HepG2 (cell line): Measurements from ENCODE around the gene GNB1. TPM values are rescaled to one million over a fixed set of nuclear protein-coding genes. Genes with fewer than 3 reads are reported as not detected.

ENCODE experiments used
- BCL6 ChIP-seq: IDR thresholded peaks from 2 replicates; pipeline ENCODE4 v1.6.1; 2016; ENCODE audit warnings: missing genetic modification reagents, missing compliant biosample characterization
- FOXO1 ChIP-seq: sonication (generic); formaldehyde crosslinking; IDR thresholded peaks from 2 replicates; pipeline ENCODE4 v1.4.0; 2020; ENCODE audit warnings: missing genetic modification reagents
- GATAD2A ChIP-seq: IDR thresholded peaks from 2 replicates; pipeline ENCODE4 v1.6.1; 2016
- GPN1 ChIP-seq: sonication (generic); formaldehyde crosslinking; IDR thresholded peaks from 2 replicates; pipeline ENCODE4 v1.5.1; 2020; ENCODE audit warnings: missing genetic modification reagents, borderline replicate concordance
- MED1 ChIP-seq: sonication (generic); formaldehyde crosslinking; IDR thresholded peaks from 2 replicates; pipeline ENCODE4 v1.4.0; 2020; ENCODE audit warnings: missing genetic modification reagents
- NFIC ChIP-seq: IDR thresholded peaks from 2 replicates; pipeline ENCODE4 v1.6.1; 2012; ENCODE audit warnings: mild to moderate bottlenecking, low read length, inconsistent platforms
- ZNF225 ChIP-seq: sonication (generic); formaldehyde crosslinking; IDR thresholded peaks from 2 replicates; pipeline ENCODE4 v1.4.0; 2020; ENCODE audit warnings: mild to moderate bottlenecking, missing genetic modification reagents
- ZNF256 ChIP-seq: sonication (generic); formaldehyde crosslinking; conservative IDR thresholded peaks from 2 replicates; pipeline ENCODE4 v1.4.0; 2020; ENCODE audit warnings: missing genetic modification reagents
- ZNF263 ChIP-seq: sonication (generic); formaldehyde crosslinking; IDR thresholded peaks from 2 replicates; pipeline ENCODE4 v1.4.0; 2020; ENCODE audit warnings: missing genetic modification reagents
- ZNF282 ChIP-seq: fragments of 450-650 bp; IDR thresholded peaks from 2 replicates; pipeline ENCODE4 v1.6.1; 2018; ENCODE audit not compliant: partially characterized antibody
- ZNF335 ChIP-seq: sonication (generic); formaldehyde crosslinking; IDR thresholded peaks from 2 replicates; pipeline ENCODE4 v1.4.0; 2020; ENCODE audit warnings: missing genetic modification reagents
- ZNF430 ChIP-seq: sonication (generic); formaldehyde crosslinking; IDR thresholded peaks from 2 replicates; pipeline ENCODE4 v1.9.0; 2021; ENCODE audit warnings: mild to moderate bottlenecking, missing genetic modification reagents
- ZNF510 ChIP-seq: sonication (generic); formaldehyde crosslinking; IDR thresholded peaks from 2 replicates; pipeline ENCODE4 v1.4.0; 2020; ENCODE audit warnings: low read depth, mild to moderate bottlenecking, missing genetic modification reagents
- ZNF564 ChIP-seq: sonication (generic); formaldehyde crosslinking; IDR thresholded peaks from 2 replicates; pipeline ENCODE4 v1.8.1; 2023; ENCODE audit warnings: mild to moderate bottlenecking, missing genetic modification reagents
- ZNF605 ChIP-seq: sonication (generic); formaldehyde crosslinking; IDR thresholded peaks from 2 replicates; pipeline ENCODE4 v1.8.0; 2022; ENCODE audit warnings: mild to moderate bottlenecking, missing genetic modification reagents
- ZNF709 ChIP-seq: sonication (generic); formaldehyde crosslinking; IDR thresholded peaks from 2 replicates; pipeline ENCODE4 v1.5.0; 2020; ENCODE audit warnings: mild to moderate bottlenecking, missing genetic modification reagents
- ZNF724P ChIP-seq: sonication (generic); formaldehyde crosslinking; IDR thresholded peaks from 2 replicates; pipeline ENCODE4 v1.8.0; 2022; ENCODE audit warnings: missing genetic modification reagents, borderline replicate concordance
- polyA plus RNA-seq, 8 experiments: library from polyadenylated mRNA; depleted of rRNA in 3 of 8; stranded (reverse) in 7 of 8; unstranded in 1 of 8; fragments of >200 nt; fragmentation: Illumina TruSeq in 4 of 8; extraction: Trizol in 4 of 8; gene quantifications; 2 replicates each; pipeline versions ENCODE4 v1.2.1 to v1.2.3, GENCODE V29; 2011 to 2016; ENCODE audit warnings: low read depth in 4 of 8, missing spikeins in 1 of 8, mixed read lengths in 1 of 8; ENCODE audit not compliant: insufficient read depth in 1 of 8
- total RNA-seq, 5 experiments: library from RNA; depleted of rRNA; stranded (reverse); fragments of >200 nt; fragmentation: Illumina TruSeq; extraction: Trizol; gene quantifications; 2 replicates each; pipeline ENCODE4 v1.2.3, GENCODE V29; 2016; ENCODE audit warnings: low read depth in 1 of 5
- TF ChIP-seq, protein P1 (sequence below): sonication (generic); formaldehyde crosslinking; IDR thresholded peaks from 2 replicates; pipeline ENCODE4 v1.9.0; 2022; ENCODE audit warnings: missing genetic modification reagents, mild to moderate bottlenecking, borderline replicate concordance
- TF ChIP-seq, protein P2 (sequence below): sonication (generic); formaldehyde crosslinking; IDR thresholded peaks from 2 replicates; pipeline ENCODE4 v1.5.0; 2020; ENCODE audit warnings: mild to moderate bottlenecking, missing genetic modification reagents, moderate library complexity
- TF ChIP-seq, protein P3 (sequence below): sonication (generic); formaldehyde crosslinking; IDR thresholded peaks from 2 replicates; pipeline ENCODE4 v1.4.0; 2020; ENCODE audit warnings: low read depth, mild to moderate bottlenecking, missing genetic modification reagents

Gene GNB1
- total and polyA plus RNA-seq, 2 of the 13 experiments (the other 11 are each of a cell fraction or from before 2014, with no cell fraction given): 66.2 to 327 TPM

DNA sequence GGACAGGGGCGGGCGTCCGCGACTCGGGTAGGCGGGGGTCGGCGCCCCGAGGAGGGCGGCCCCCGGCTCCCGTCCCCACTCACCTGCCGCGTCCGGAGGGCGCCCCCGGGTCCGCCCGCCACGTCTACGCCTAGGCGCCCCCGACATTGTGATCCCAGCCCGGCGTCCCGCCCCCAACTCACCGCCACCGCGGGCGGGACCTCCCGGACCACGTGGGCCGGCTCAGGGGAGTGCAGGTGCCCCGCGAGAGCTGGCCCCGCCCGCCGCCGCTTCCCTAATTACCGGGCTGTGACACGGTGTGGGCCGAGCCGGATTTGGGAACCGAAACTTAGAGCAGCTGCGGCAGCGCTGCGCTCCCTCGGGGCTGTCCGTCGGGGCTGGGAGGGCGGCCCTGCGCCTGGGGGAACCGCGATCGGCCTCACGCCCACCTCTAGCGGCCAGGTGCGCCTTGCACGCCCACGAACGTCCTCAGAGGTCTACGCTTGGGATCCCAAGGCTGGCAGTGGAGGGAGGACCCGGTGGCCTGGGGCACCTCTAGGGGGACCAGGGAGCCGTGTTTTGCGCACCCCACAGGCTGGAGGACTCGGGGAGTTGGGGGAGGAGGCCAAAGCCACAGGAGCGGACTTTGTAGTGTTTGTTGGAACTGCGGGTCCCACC is 112.1 kb downstream of the GNB1 start (continued):
- TF ChIP-seq ZNF282 (no peak), ZNF335 (CRISPR knock-in tag) (no peak), ZNF724P (CRISPR knock-in tag) (no peak), MED1 (CRISPR knock-in tag) (0 out of 2 replicates have a peak, but pooled peaks have one; percentile 33), NFIC (no peak), ZNF430 (0 out of 2 replicates have a peak, but pooled peaks have one; percentile 36), ZNF263 (CRISPR knock-in tag) (peak; percentile 97), ZNF225 (peak; percentile 18; the same call in 1 of the 2 replicates), GPN1 (CRISPR knock-in tag) (no peak), ZNF709 (peak; percentile 35), FOXO1 (CRISPR knock-in tag) (peak; percentile 28), ZNF605 (no peak), GATAD2A (CRISPR knock-in tag) (peak; percentile 19; the same call in 1 of the 2 replicates), BCL6 (CRISPR knock-in tag) (peak; percentile 12; the same call in 1 of the 2 replicates), ZNF256 (0 out of 2 replicates have a peak, but pooled peaks have one; percentile 22), ZNF564 (CRISPR knock-in tag) (peak; percentile 41; the same call in 1 of the 2 replicates), ZNF510 (CRISPR knock-in tag) (0 out of 2 replicates have a peak, but pooled peaks have one; percentile 32)
- TF ChIP-seq, protein P1, sequence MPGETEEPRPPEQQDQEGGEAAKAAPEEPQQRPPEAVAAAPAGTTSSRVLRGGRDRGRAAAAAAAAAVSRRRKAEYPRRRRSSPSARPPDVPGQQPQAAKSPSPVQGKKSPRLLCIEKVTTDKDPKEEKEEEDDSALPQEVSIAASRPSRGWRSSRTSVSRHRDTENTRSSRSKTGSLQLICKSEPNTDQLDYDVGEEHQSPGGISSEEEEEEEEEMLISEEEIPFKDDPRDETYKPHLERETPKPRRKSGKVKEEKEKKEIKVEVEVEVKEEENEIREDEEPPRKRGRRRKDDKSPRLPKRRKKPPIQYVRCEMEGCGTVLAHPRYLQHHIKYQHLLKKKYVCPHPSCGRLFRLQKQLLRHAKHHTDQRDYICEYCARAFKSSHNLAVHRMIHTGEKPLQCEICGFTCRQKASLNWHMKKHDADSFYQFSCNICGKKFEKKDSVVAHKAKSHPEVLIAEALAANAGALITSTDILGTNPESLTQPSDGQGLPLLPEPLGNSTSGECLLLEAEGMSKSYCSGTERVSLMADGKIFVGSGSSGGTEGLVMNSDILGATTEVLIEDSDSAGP (CRISPR knock-in tag): peak; percentile 89; the same call in 1 of the 2 replicates
- TF ChIP-seq, protein P2, sequence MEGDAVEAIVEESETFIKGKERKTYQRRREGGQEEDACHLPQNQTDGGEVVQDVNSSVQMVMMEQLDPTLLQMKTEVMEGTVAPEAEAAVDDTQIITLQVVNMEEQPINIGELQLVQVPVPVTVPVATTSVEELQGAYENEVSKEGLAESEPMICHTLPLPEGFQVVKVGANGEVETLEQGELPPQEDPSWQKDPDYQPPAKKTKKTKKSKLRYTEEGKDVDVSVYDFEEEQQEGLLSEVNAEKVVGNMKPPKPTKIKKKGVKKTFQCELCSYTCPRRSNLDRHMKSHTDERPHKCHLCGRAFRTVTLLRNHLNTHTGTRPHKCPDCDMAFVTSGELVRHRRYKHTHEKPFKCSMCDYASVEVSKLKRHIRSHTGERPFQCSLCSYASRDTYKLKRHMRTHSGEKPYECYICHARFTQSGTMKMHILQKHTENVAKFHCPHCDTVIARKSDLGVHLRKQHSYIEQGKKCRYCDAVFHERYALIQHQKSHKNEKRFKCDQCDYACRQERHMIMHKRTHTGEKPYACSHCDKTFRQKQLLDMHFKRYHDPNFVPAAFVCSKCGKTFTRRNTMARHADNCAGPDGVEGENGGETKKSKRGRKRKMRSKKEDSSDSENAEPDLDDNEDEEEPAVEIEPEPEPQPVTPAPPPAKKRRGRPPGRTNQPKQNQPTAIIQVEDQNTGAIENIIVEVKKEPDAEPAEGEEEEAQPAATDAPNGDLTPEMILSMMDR: peak; percentile 72
- TF ChIP-seq, protein P3, sequence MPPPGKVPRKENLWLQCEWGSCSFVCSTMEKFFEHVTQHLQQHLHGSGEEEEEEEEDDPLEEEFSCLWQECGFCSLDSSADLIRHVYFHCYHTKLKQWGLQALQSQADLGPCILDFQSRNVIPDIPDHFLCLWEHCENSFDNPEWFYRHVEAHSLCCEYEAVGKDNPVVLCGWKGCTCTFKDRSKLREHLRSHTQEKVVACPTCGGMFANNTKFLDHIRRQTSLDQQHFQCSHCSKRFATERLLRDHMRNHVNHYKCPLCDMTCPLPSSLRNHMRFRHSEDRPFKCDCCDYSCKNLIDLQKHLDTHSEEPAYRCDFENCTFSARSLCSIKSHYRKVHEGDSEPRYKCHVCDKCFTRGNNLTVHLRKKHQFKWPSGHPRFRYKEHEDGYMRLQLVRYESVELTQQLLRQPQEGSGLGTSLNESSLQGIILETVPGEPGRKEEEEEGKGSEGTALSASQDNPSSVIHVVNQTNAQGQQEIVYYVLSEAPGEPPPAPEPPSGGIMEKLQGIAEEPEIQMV (CRISPR knock-in tag): peak; percentile 73; the same call in 1 of the 2 replicates
